Activated B cell treated with CpG ODN at 0.5 μM for 24 hours (primary cell): ENCODE results near the gene LAMA5. TPM values are rescaled to one million over a fixed set of nuclear protein-coding genes. Genes with fewer than 3 reads are reported as not detected.

Experiments used
- ATAC-seq: fragments of 200-7000 bp; cut with Tn5 transposase; one replicate; pipeline ENCODE4 v1.10.0; 2021; ENCODE audit warnings: low read depth, mild to moderate bottlenecking, moderate library complexity
- CTCF ChIA-PET: fragments of 350-600 bp; sonication (Branson Sonifier 250); formaldehyde crosslinking; loops from one replicate; lab custom pipeline; 2021; ENCODE audit warnings: antibody characterized with exemption; lab: Charles Lee
- POLR2A ChIA-PET: fragments of 350-600 bp; sonication (Branson Sonifier 250); formaldehyde crosslinking; loops from one replicate; lab custom pipeline; 2021; ENCODE audit warnings: antibody characterized with exemption; lab: Charles Lee
- DNase-seq: peaks from one replicate; pipeline ENCODE4 v3.0.0; 2022
- H3K27ac Mint-ChIP-seq: one replicate; pipeline ENCODE4 v1.8.0; 2020; ENCODE audit warnings: mixed read lengths
- H3K27me3 Mint-ChIP-seq: one replicate; pipeline ENCODE4 v1.8.0; 2021; ENCODE audit warnings: mixed read lengths
- H3K36me3 Mint-ChIP-seq: one replicate; pipeline ENCODE4 v1.8.0; 2021; ENCODE audit warnings: low read depth, mixed read lengths
- H3K4me1 Mint-ChIP-seq: one replicate; pipeline ENCODE4 v1.8.0; 2021; ENCODE audit warnings: mixed read lengths
- H3K4me3 Mint-ChIP-seq: one replicate; pipeline ENCODE4 v1.8.0; 2020; ENCODE audit warnings: mild to moderate bottlenecking, mixed read lengths
- H3K9me3 Mint-ChIP-seq: one replicate; pipeline ENCODE4 v1.8.0; 2020; ENCODE audit warnings: mixed read lengths
- intact Hi-C: fragments of 100-400 bp; cut with micrococcal nuclease; formaldehyde crosslinking; loops from one replicate; pipeline ENCODE4 v1.15.1; 2024
- total RNA-seq: library from RNA; stranded (reverse); gene quantifications from 2 replicates; pipeline ENCODE4 v1.2.3, GENCODE V29; 2022
- TF ChIP-seq, protein P1 (sequence below): fragments of 200-600 bp; IDR thresholded peaks from one replicate; pipeline ENCODE4 v1.8.0; 2022; ENCODE audit warnings: antibody characterized with exemption, mild to moderate bottlenecking

LAMA5 gene
- total RNA-seq, 1 donor from 2014 or later = 24.8 TPM

- no peaks in the 10 kb centered on the region for H3K4me1 Mint-ChIP-seq
- peaks cover 91% of the 10 kb centered on the region for H3K36me3 Mint-ChIP-seq
- H3K27me3 Mint-ChIP-seq = no peaks in the 10 kb centered on the region
- H3K9me3 Mint-ChIP-seq = no peaks in the 10 kb centered on the region
- intact Hi-C loops = no loop called here
- DNase-seq (no peak), ATAC-seq (no peak)
- no peak overlapping the region for H3K4me3 Mint-ChIP-seq
- CTCF ChIA-PET = no interaction called here
- H3K27ac Mint-ChIP-seq = no peak overlapping the region
- POLR2A ChIA-PET = no interaction called here
- TF ChIP-seq, protein P1, sequence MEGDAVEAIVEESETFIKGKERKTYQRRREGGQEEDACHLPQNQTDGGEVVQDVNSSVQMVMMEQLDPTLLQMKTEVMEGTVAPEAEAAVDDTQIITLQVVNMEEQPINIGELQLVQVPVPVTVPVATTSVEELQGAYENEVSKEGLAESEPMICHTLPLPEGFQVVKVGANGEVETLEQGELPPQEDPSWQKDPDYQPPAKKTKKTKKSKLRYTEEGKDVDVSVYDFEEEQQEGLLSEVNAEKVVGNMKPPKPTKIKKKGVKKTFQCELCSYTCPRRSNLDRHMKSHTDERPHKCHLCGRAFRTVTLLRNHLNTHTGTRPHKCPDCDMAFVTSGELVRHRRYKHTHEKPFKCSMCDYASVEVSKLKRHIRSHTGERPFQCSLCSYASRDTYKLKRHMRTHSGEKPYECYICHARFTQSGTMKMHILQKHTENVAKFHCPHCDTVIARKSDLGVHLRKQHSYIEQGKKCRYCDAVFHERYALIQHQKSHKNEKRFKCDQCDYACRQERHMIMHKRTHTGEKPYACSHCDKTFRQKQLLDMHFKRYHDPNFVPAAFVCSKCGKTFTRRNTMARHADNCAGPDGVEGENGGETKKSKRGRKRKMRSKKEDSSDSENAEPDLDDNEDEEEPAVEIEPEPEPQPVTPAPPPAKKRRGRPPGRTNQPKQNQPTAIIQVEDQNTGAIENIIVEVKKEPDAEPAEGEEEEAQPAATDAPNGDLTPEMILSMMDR = no peak
Observed at GRCh38 chr20:62281161-62281933, 85.8 kb downstream of the LAMA5 start.

- Mint-ChIP-seq H3K27ac (no peak overlapping the region), H3K4me3 (no peak overlapping the region), H3K36me3 (peaks cover 86% of the 10 kb centered on the region), H3K27me3 (no peaks in the 10 kb centered on the region), H3K9me3 (no peaks in the 10 kb centered on the region), H3K4me1 (peaks cover 3% of the 10 kb centered on the region)
- ChIA-PET POLR2A (no interaction called here), CTCF (no interaction called here)
- intact Hi-C loops = no loop called here
- ATAC-seq (no peak), DNase-seq (no peak)
- TF ChIP-seq, protein P1 = no peak
Observed at GRCh38 chr20:62280303-62280702, 86.8 kb downstream of the LAMA5 start.

DNA sequence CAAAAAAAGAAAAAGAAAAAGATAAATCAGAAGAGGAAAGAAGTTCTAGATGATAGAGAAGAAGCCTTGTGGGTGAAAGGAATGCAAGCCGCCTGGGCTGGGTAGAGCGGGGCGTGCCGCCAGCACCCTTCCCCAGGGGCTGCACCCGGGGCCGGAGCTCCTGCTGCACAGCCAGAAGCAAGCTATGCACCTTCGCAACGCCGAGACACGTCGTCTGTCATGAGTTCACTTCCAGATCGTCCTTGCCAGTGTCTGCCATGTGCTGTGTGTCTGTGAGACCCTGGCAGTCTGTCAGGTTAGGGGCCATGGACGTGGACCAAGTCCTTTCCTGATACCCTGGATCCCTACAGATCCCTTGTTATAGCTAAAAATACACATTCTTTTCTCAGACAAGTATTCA, 89.9 kb downstream of the LAMA5 start:
- Mint-ChIP-seq H3K36me3 (peaks cover 80% of the 10 kb centered on the region), H3K4me1 (peaks cover 18% of the 10 kb centered on the region), H3K27ac (no peak overlapping the region), H3K9me3 (no peaks in the 10 kb centered on the region), H3K4me3 (no peak overlapping the region), H3K27me3 (no peaks in the 10 kb centered on the region)
- ATAC-seq = no peak
- CTCF ChIA-PET = no interaction called here
- DNase-seq = no peak
- intact Hi-C loops = loop anchor here (10.0 kb wide), 1 partner anchor 262 kb away; no protein-coding TSS in a partner anchor
- POLR2A ChIA-PET = no interaction called here
- TF ChIP-seq, protein P1 = no peak

DNA sequence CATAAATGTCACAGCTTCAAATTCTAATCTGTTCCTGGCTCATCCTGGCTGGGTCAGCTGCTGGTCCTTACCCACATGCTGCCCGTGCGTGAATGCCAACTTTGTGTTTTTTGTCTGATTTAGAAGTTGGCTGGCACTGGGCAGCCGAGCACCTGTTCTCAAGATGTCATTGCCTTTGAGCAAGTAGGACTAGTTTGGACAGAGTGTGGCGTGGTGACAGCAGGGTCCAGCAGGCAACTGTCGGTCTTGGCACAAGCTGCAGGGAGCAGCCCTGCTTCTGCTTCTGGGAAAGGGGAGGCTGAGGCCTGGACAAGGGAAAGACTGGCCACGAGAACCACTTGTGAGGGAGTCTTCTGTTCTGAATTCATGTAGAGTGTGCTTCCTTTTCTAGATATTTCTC, 90.7 kb downstream of the LAMA5 start:
- TF ChIP-seq, protein P1 = no peak
- POLR2A ChIA-PET = no interaction called here
- Mint-ChIP-seq H3K27ac (no peak overlapping the region), H3K36me3 (peaks cover 77% of the 10 kb centered on the region), H3K27me3 (no peaks in the 10 kb centered on the region), H3K4me3 (no peak overlapping the region), H3K4me1 (peaks cover 18% of the 10 kb centered on the region), H3K9me3 (no peaks in the 10 kb centered on the region)
- CTCF ChIA-PET = no interaction called here
- intact Hi-C loops = loop anchor here (10.0 kb wide), 1 partner anchor 262 kb away; no protein-coding TSS in a partner anchor
- ATAC-seq (no peak), DNase-seq (no peak)

- intact Hi-C loops = loop anchor here (10.0 kb wide), 1 partner anchor 260 kb away; no protein-coding TSS in a partner anchor
- Mint-ChIP-seq H3K4me1 (peaks cover 18% of the 10 kb centered on the region), H3K27me3 (no peaks in the 10 kb centered on the region), H3K36me3 (peaks cover 66% of the 10 kb centered on the region), H3K9me3 (no peaks in the 10 kb centered on the region), H3K4me3 (peak overlapping the region; percentile 24), H3K27ac (peak overlapping the region; percentile 56)
- ATAC-seq (peak; percentile 52), DNase-seq (no peak)
- ChIA-PET POLR2A (no interaction called here), CTCF (no interaction called here)
- TF ChIP-seq, protein P1 = no peak
Observed at GRCh38 chr20:62275219-62275618, 91.9 kb downstream of the LAMA5 start.
